Measurements from ENCODE around the gene GYPC.

GYPC gene

GRCh38 chr2:126650994-126651393 lies 5.0 kb upstream of the GYPC start:
- no peak for DNase-seq (ENCODE audit: low read depth)

DNA sequence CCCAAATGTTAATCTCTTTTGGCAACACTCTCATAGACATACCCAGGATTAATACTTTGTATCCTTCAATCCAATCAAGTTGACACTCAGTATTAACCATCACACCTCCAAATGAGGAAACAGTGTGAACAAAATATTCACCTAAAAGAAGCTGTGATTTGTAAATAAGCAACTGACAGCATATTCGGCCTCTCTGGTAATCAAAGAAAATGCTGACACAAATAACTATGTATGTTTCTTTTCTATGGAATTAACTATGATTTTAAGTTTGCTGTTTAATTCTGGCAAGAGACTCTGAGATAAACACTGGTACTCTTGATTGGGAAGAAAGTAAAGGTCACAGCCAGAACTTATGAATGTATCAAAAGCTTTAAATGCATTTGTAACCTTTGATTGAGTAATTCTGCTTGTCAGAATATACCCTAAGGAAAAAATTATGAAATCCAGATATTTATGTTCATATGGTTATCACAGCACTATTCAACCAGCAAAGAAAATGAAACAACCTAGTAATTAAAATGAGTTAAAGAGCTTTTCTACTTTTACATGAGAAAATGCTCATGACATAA lies 3.6 kb upstream of the GYPC start:
- no peak for DNase-seq (ENCODE audit: low read depth)

- DNase-seq (ENCODE audit: low read depth), result no peak
Observed at GRCh38 chr2:126653109-126653508, 2.8 kb upstream of the GYPC start.

DNA sequence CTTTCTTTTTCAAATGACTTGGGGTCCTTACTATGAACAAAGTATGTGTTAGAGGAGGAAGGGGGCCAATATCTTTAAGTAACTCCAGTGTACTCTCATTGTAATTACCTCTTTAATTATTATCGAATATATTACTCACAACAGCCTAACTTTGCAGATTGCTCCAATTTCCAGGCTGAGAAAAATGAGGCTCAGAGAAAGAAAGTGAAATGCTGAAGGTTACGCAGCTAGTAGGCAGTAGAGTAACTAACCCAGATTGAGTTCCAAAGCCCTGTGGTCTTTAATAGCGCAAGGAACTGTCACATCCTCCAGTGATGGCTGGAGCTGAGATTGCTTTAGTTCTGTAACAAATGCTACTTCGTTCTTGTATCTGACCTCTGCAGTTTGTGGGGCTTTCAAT lies 2.2 kb upstream of the GYPC start:
- no peak for DNase-seq (ENCODE audit: low read depth)

- peak; percentile 22 for DNase-seq (ENCODE audit: low read depth)
Observed at GRCh38 chr2:126655051-126655450, 907 bp upstream of the GYPC start.

DNA sequence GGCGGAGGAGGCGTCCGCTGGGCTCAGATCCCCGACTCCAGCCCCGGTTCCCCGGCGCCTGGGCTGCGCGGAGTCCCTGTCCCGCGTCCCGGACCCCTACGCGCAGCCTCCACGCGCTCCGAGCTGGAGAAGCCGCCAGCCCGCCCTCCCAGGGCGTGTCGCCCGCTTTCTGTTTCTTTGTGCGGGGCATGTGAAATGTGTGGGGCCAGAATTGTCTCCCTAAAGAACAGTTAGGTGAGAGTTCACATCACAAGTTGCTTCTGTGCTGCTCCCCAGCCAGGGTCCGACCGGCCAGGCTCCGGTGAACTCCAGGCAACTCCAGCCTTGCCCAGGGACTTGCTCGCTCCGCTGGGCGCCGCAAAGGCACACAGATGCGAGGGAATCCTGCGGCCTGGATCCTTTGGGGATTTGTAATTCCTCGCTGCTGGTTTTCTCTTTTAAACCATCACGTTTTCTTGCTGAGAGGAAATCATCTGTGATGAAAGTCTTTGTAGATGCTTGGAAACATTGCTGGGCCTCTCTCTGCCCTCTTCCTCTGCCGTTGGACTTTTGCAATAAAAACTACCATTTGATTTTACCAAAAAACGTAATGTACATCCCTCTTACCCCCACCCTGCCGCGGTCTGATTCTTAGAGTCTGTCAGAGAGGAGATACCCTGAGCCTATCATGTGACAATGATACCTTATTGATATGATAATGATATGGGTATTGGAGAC lies 631 bp downstream of the GYPC start:
- peak; percentile 55 for DNase-seq (ENCODE audit: low read depth)

GRCh38 chr2:126657148-126657635 lies 1.2 kb downstream of the GYPC start:
- DNase-seq (ENCODE audit: low read depth), result peak; percentile 95

DNA sequence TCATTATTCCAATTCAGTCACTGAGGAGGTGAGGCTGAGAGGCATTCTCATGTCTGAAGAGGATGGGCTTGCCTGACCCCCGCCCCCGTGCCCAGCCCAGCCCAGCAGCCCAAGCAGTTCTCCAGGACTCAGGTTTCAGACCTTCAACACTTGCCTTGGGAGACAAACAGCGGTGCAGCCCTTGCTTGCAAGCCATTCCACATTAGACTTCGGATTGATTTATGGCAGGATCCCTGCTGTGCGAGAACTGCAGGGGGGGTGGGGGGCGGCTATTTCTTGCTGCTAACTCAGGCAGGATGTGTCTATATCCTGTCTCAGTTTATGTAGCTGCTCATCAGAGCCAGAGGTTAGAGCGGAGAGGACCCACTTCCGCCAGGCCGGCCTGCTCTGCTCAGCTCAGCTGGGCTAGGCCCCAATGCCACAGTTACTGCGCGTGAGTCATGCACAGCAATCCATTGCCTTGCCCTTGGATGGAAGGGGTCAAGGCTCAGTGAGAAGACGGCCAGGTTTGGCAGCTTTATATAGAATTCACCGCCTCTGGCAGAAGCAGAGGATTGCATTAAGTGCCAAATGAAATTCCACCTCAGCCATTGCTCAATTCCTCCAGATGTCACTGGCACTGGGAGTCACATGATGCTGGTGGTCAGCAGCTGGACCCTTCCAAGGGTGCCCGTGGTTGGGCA lies 1.8 kb downstream of the GYPC start:
- DNase-seq (ENCODE audit: low read depth), result peak; percentile 98

DNA sequence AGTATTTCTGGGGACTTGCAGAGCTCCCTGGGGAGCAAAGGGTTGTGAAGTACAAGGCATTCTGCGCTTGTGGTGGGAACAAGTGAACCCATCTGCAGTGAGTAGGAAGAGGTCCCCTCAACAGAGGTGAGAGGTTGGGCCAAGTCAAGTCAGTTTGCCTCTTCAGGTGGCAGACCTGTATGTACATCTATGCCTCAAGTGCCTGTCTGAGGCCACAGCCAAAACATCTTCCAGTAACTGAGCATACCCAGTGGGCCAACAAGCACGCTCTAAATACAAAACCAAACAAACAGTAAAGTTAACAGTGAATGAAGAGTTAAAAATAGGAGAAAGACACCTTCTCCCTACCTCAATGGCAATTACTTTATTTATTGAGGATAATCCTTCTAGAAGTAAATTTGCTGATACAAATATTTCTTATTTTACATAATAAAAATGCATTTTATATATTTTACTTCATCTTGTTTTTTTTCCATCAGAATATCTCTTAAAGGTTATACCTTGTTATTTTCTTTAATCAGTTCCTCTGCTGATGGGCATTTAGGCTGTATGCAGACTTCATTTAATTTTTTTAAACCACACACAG lies 2.5 kb downstream of the GYPC start:
- no peak for DNase-seq (ENCODE audit: low read depth)

DNA sequence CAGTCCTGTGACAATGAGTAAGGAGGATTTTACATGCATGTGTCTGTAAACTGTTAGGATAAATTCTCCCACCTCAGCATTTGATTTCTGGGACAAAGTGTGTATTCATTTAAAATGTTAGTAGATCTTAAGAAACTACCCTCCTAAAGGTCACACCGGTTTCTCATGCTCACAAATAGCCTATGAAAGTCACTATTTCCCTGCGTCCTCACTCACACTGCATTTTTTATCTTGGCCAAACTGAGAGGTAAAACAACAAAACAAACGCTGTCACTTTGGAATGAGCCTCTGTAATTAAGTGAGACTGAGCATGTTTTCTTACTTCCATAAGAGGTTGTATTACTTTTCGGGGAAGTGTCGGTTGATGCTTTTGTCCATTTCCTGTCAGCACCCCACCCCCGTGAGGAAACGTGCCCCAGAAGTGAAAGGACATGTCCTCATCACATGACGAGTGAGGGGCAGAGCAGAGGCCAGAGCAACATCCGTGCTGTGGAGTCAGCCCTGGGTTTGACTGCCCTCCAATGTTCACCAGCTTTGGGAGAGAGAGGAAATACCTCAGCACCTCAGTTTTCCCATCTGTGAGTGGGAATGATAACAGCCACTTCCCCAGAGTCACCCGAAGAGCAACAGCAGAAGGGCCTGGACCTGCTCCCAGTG lies 3.1 kb downstream of the GYPC start:
- peak; percentile 59 for DNase-seq (ENCODE audit: low read depth)

GRCh38 chr2:126659562-126660467 lies 3.9 kb downstream of the GYPC start:
- no peak for DNase-seq (ENCODE audit: low read depth)

GRCh38 chr2:126660971-126661370 lies 5.0 kb downstream of the GYPC start:
- DNase-seq (ENCODE audit: low read depth), result no peak

DNA sequence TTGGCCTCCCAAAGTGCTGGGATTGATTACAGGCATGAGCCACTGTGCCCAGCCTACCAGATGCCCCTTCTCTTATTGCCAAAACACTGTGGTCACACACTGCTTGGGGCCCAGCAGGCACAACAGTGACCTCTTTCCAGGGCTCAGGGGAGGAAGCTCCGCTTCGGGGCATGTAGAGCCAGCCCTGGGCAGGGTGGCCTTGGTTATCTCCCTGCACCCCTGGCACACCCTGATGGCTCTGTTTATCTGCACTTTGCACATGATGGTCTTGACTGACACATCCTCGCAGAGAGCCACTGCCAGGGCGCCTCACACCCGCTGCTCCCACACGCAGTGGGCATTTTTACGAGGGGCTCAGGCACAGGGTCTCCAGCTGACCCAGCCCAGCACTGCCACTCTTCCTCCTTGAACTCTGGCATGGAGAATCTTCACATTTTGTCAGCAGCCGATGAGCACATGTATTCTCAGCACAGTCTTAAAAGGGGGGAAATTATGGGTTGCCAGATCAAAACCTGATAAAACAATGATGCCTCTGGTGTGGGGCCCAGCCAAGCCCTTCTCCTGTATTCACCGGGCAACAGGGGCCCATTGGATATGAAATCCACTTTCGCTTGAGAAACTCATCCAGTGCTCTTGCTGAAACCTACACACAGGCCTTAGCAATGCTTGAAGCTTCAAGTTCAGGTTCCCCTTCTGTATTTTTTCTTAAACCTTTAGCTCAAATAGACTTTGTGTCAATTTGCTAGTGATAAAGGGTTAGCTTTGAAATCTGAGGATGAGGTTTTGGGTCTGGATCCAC lies 5.9 kb downstream of the GYPC start:
- no peak for DNase-seq (ENCODE audit: low read depth)

DNA sequence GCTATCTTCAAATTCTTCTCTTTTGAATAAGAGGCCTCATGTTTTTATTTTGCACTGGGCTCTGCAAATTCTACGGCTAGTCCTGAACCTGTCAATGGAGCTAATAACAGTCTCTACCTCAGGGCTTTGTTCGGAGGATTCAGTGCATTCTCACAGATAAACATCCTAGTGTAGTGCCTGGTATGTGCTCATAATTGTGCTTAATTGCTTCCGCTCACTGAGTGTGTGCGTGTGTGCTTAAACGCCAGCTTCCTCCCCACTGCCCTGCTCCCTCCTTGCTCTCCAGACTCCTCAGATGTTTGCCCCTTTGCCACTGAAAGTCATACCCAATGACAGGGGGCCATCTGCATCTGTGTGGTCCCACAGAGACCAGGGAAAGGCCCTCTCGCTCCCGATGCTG lies 6.7 kb downstream of the GYPC start:
- no peak for DNase-seq (ENCODE audit: low read depth)

DNA sequence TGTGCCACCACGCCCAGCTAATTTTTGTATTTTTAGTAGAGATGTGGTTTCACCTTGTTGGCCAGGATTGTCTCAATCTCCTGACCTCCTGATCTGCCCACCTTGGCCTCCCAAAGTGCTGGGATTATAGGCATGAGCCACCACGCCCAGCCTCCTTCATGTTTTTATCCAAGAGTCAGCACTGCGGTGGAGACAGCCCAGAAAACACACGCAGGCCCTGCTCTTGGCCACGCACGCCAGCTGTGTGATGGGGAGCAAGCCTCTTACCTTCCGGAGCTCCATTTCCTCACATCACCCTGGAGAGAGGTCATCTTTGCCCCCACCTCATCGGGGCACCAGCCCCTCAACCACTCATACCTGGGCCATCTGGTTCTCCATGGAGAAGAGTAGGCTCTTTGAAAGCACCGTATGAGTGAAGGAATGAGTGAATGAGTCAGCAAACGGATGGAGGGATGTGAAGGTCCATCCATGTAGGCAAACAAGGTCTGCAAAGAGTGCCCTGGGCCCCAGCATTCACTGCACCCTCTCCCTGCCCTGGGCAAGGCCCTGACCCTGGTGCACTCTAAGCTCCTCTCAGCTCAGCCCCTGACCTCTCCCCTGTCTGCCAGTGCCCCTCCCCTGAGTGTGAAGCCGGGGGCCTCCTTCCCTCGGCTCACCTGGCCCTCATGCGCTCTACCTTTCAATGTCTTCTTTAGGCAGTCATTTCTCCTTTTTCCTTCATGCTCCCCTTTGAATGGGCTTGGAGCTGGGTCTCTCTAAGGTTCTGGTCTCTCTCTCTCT lies 7.4 kb downstream of the GYPC start:
- no peak for DNase-seq (ENCODE audit: low read depth)

DNA sequence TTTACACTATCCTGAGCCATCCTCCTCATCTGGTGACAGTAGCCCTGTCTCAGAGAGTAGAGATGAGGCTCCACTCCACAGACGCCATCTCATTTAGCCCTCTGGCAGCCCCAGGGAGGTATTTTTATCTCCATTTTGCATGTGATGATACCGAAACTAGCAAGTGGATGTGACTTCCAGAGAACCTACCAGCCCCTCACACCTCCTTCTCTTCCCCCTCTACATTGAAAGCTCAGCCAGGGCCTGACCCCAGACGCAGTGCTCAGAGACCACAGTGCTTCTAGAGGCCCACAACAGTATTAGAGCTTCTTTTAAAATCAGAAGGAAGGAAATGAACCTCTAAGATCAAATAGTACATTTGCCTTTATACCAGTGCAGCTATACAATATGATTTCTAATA lies 8.3 kb downstream of the GYPC start:
- no peak for DNase-seq (ENCODE audit: low read depth)

- DNase-seq (ENCODE audit: low read depth), result no peak
Observed at GRCh38 chr2:126664639-126665038, 8.7 kb downstream of the GYPC start.

DNA sequence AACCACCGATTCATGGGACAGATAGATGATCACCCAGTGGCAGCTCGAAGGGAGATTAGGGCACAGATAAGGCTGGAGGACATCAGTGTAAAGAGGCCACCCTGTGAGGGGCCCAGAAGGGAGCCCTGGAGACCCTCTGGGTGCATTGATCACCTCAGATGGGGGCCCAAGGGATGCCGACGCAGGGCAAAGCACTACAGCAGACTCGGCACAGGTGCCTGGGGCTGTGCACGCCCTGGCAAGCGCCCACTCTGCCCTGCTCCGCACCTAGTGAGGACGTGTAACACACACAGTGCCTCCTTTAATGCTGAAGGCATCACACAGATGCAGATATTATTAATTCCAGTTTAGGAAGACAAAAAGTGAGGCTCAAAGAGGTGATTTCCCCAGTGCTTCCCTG lies 9.5 kb downstream of the GYPC start:
- DNase-seq (ENCODE audit: low read depth), result no peak

DNA sequence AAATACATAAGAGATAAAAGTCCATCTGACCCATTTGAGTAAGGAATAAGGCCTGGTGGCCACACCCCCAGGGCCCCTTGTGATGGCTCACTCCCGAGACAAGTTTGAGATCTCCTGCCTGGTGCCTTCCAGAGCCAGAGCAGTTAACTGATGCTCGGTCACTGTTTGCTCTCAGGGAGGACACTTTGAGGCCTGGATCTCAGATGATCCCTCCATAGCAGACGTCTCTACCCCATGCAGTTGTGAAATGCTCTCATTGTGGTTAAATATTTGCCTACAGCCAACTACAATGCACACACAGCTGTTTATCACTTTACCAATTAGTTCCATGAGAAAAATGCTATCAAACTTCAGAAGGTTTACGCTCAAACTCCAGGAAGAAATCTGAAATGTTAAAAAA lies 12.3 kb downstream of the GYPC start:
- no peak for DNase-seq (ENCODE audit: low read depth)

GRCh38 chr2:126669772-126670171 lies 13.8 kb downstream of the GYPC start:
- DNase-seq (ENCODE audit: low read depth), result no peak

All from ELR (cell line).